Measurements from ENCODE around the gene STK10.
A peak's percentile ranks its signal among the peaks of the same experiment; 100 is the strongest.
"Not testable (repeated sequence)": the region's sequence is repeated elsewhere in the genome, so short reads cannot be mapped to it uniquely, and the experiment has no call there.

Gene STK10

GRCh38 chr5:172164769-172165212 lies 23.2 kb downstream of the STK10 start:
- no peak for DNase-seq

- no peak for DNase-seq
Observed at GRCh38 chr5:172163346-172163745, 24.7 kb downstream of the STK10 start.

GRCh38 chr5:172162987-172163343 lies 25.1 kb downstream of the STK10 start:
- no peak for DNase-seq

- DNase-seq = peak; percentile 24
Observed at GRCh38 chr5:172162323-172162986, 25.6 kb downstream of the STK10 start.

- DNase-seq = no peak
Observed at GRCh38 chr5:172160506-172160905, 27.5 kb downstream of the STK10 start.

- DNase-seq = no peak
Observed at GRCh38 chr5:172159016-172159415, 29.0 kb downstream of the STK10 start.

GRCh38 chr5:172156541-172156994 lies 31.5 kb downstream of the STK10 start:
- DNase-seq = no peak

GRCh38 chr5:172155101-172155500 lies 32.9 kb downstream of the STK10 start:
- DNase-seq = not testable (repeated sequence)

- no peak for DNase-seq
Observed at GRCh38 chr5:172153695-172154094, 34.3 kb downstream of the STK10 start.

- no peak for DNase-seq
Observed at GRCh38 chr5:172151661-172152210, 36.3 kb downstream of the STK10 start.

GRCh38 chr5:172150514-172151425 lies 37.3 kb downstream of the STK10 start:
- DNase-seq = no peak

GRCh38 chr5:172149481-172149880 lies 38.5 kb downstream of the STK10 start:
- DNase-seq = not testable (repeated sequence)

- peak; percentile 76 for DNase-seq
Observed at GRCh38 chr5:172149073-172149472, 39.0 kb downstream of the STK10 start.

GRCh38 chr5:172148381-172148780 lies 39.6 kb downstream of the STK10 start:
- DNase-seq = no peak

GRCh38 chr5:172147857-172148256 lies 40.2 kb downstream of the STK10 start:
- DNase-seq = no peak

GRCh38 chr5:172146748-172147092 lies 41.3 kb downstream of the STK10 start:
- no peak for DNase-seq

GRCh38 chr5:172145870-172146747 lies 41.9 kb downstream of the STK10 start:
- no peak for DNase-seq

GRCh38 chr5:172144931-172145869 lies 42.8 kb downstream of the STK10 start:
- no peak for DNase-seq

- no peak for DNase-seq
Observed at GRCh38 chr5:172144291-172144815, 43.7 kb downstream of the STK10 start.

- DNase-seq = no peak
Observed at GRCh38 chr5:172143875-172144274, 44.1 kb downstream of the STK10 start.

GRCh38 chr5:172142709-172143215 lies 45.3 kb downstream of the STK10 start:
- peak; percentile 68 for DNase-seq
